Right atrium auricular region (tissue), 2 donors: Measurements from ENCODE around the gene GALNS. TPM values are rescaled to one million over a fixed set of nuclear protein-coding genes. Genes with fewer than 3 reads are reported as not detected.
A peak's percentile ranks its signal among the peaks of the same experiment; 100 is the strongest.

Experiments used
- DNase-seq: peaks from one replicate; pipeline ENCODE4 v3.0.0-alpha.2; 2019; ENCODE audit warnings: low spot score
- H3K27ac ChIP-seq, 2 donors: fragments of 200-600 bp; sonication (generic); 1 replicate in 1 of 2; 2 replicates in 1 of 2; pipeline ENCODE4 v1.5.1; 2016 to 2019
- H3K27me3 ChIP-seq, 2 donors: fragments of 200-600 bp; sonication (generic); one replicate each; pipeline versions ENCODE4 v1.5.1 to v1.6.0; 2017 to 2019
- H3K36me3 ChIP-seq: fragments of 200-600 bp; sonication (generic); one replicate; pipeline ENCODE4 v1.5.1; 2016
- H3K4me1 ChIP-seq, 2 donors: fragments of 200-600 bp; sonication (generic); one replicate each; pipeline versions ENCODE4 v1.5.1 to v1.6.0; 2017 to 2019
- H3K4me3 ChIP-seq, 2 donors: fragments of 200-600 bp; sonication (generic); 1 replicate in 1 of 2; 2 replicates in 1 of 2; pipeline ENCODE4 v1.5.1; 2017 to 2019; ENCODE audit warnings: mild to moderate bottlenecking in 1 of 2, moderate library complexity in 1 of 2
- H3K9me3 ChIP-seq, 2 donors: fragments of 200-600 bp; sonication (generic); one replicate each; pipeline ENCODE4 v1.5.1; 2019
- CTCF ChIP-seq, 2 donors: fragments of 200-600 bp; sonication (generic); IDR thresholded peaks; one replicate each; pipeline ENCODE4 v1.5.1; 2019; ENCODE audit warnings: antibody characterized with exemption in 2 of 2
- total RNA-seq, 2 donors: library from RNA; depleted of rRNA; stranded (reverse); fragments of >200 nt; gene quantifications; one replicate each; pipeline ENCODE4 v1.1.0, GENCODE V29; 2016

GALNS gene
- total RNA-seq, 2 donors from 2014 or later, result 12.6 to 18.8 TPM

DNA sequence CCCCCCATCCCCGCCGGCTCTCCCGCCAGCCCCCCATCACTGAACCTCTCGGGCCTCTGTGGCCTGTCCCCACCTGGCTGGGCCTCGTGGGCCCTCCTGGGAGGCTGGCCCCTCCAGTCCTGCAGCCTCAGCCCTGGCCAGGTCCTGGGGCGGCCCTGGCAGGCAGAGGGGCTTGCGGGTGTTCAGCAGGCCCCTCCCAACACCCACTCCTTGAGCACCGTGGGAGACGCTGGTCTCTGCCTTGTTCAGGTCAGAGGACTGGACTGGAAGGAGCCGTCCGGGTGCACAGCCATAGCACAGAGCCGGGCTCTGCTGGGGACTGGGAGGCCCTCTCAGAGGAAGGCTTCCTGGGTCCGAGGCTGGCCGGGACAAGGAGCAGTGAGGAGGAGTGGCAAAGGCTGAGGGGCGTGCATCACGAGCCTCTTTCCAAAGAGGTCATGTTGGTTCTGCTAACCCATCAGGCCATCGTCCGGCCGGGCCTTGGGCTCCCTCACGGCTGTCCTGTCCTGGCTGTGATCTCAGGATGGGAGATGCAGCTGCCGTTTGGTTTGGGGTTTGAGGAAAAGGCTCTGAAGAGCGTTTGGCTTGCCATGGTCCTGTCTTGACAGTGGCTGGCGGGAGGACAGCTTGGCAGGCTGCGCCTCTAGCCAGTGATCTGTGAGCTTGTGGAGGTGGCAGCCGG lies 16.0 kb upstream of the GALNS start:
- no peak for TF ChIP-seq CTCF (IDR thresholded peaks at IDR 0.05)
- Histone ChIP-seq H3K27me3 (no peaks in the 10 kb centered on the region), H3K27ac (no peak overlapping the region), H3K36me3 (no peaks in the 10 kb centered on the region), H3K9me3 (no peaks in the 10 kb centered on the region), H3K4me3 (no peak overlapping the region), H3K4me1 (peaks cover 0 to 10% of the 10 kb centered on the region in 2 donors)
- DNase-seq, result no peak

GRCh38 chr16:88871730-88872416 lies 15.1 kb upstream of the GALNS start:
- Histone ChIP-seq H3K9me3 (no peaks in the 10 kb centered on the region), H3K4me1 (peaks cover 0 to 10% of the 10 kb centered on the region in 2 donors), H3K27me3 (no peaks in the 10 kb centered on the region), H3K36me3 (no peaks in the 10 kb centered on the region), H3K4me3 (no peak overlapping the region), H3K27ac (no peak overlapping the region)
- no peak for TF ChIP-seq CTCF (IDR thresholded peaks at IDR 0.05)
- no peak for DNase-seq

GRCh38 chr16:88871349-88871702 lies 14.6 kb upstream of the GALNS start:
- H3K36me3 ChIP-seq, result no peaks in the 10 kb centered on the region
- no peak for DNase-seq
- H3K4me1 ChIP-seq, result peaks cover 0 to 10% of the 10 kb centered on the region in 2 donors
- no peaks in the 10 kb centered on the region for H3K9me3 ChIP-seq
- no peaks in the 10 kb centered on the region for H3K27me3 ChIP-seq
- no peak overlapping the region for H3K27ac ChIP-seq
- H3K4me3 ChIP-seq, result peak overlapping the region in 1 of 2 donors; percentile 29
- TF ChIP-seq CTCF (IDR thresholded peaks at IDR 0.05), result no peak

DNA sequence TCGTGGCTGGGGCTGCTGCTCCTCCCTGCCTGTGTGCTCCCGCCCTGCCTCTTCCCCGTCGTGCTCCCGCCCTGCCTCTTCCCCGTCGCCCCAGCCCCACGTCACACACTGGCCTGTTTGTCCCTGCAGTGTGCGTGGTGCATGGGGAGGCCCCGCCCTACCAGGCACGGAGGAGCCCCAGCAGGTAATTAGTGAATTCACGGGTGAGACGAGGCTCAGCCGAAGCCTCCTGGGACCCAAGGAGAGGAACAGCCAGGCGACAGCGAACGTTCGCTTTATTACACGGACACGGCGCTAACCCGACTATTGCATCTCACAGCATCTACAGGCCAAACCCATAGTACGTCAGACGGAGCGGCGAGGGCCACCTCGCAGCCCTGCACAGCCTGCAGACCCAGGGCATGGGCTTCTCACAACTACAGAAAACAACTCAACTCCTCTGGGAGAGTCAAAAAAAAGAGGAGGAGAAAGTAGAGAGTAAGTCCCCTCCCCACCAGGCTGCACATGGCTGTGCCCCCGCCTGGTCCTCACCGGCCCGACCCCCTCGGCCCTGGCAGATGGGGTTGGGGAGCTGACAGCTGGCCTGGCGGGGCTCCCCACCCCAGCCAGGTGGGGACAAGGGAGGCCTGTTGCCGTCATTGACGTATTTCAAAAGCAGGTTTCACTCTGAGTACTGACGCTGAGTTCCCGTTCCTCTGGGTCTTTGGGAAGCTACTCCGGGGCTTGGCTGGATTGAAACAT lies 14.0 kb upstream of the GALNS start:
- H3K4me3 ChIP-seq, result peak overlapping the region in 1 of 2 donors; percentile 29
- DNase-seq, result no peak
- TF ChIP-seq CTCF (IDR thresholded peaks at IDR 0.05), result no peak

GRCh38 chr16:88869673-88869980 lies 12.9 kb upstream of the GALNS start:
- Histone ChIP-seq H3K4me3 (no peak overlapping the region), H3K27ac (no peak overlapping the region), H3K27me3 (no peaks in the 10 kb centered on the region), H3K9me3 (no peaks in the 10 kb centered on the region), H3K4me1 (peaks cover 0 to 10% of the 10 kb centered on the region in 2 donors), H3K36me3 (no peaks in the 10 kb centered on the region)
- no peak for TF ChIP-seq CTCF (IDR thresholded peaks at IDR 0.05)
- DNase-seq, result no peak

More for the DNA sequence above, 14.0 kb upstream of the GALNS start:
- Histone ChIP-seq H3K36me3 (no peaks in the 10 kb centered on the region), H3K9me3 (no peaks in the 10 kb centered on the region), H3K27ac (no peak overlapping the region), H3K27me3 (no peaks in the 10 kb centered on the region), H3K4me1 (peaks cover 0 to 10% of the 10 kb centered on the region in 2 donors)
